Activated T-cell treated with anti-CD3 and anti-CD28 coated beads, Interleukin-2, amount 50 U/mL, for 1 hour (primary cell): ENCODE data around the gene MGAT4A.
"Not testable (repeated sequence)": the region's sequence is repeated elsewhere in the genome, so short reads cannot be mapped to it uniquely, and the experiment has no call there.

Experiments used
- DNase-seq: peaks from one replicate; pipeline ENCODE4 v3.0.0-alpha.2; 2020

Gene MGAT4A

DNA sequence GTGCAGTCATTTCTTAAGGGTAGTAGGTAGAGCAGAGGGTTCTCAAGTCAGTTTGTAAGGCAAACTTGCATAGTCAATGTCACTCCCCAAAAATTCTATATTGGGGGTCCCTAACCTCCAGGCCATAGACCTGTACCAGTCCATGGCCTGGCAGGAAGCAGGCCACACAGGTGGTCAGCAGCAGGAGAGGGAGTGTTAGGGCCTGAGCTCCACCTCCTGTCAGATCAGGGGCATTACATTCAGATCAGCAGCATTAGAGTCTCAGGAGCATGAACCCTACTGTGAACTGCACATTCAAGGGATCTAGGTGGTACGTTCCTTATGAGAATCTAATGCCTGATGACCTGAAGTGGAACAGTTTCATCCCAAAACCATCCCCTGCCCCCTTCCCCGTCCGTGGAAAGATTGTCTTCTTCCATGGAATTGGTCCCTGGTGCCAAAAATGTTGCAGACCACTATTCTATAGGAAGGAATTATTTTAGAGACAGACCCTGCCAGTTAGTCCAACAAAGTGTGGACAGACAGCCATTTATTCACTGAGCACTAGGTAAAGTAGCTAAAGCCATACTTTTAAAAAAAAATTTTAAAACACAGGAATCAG, 129.3 kb downstream of the MGAT4A start:
- DNase-seq: no peak

DNA sequence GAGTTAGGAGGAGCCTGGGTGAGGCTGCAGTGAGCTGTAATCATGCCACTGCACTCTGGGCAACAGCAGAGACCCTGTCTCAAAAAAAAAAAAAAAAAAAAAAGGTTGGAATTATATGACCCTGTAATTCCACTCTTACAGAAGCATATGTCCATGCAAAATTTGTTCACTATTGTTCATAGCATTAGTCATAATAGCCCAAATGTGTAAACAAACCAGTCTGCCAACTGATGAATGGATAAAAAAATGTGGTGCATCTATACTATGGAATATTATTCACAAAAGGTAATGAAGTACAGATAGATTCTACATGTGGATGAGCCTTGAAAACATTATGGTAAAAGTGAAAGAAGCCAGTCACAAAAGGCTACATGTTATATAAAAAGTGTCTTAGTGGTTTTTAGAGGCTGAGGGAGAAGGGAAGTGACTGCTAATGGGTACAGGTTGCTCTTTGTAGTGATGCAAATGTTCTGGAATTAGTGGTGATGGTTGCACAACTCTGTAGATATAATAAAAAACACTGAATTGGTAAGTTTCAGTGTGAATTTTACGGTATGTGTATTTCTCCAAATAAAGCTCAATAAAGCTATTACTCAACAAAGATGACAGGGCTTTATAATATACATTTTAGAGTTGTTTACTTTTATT, 132.0 kb downstream of the MGAT4A start:
- DNase-seq: no peak

DNA sequence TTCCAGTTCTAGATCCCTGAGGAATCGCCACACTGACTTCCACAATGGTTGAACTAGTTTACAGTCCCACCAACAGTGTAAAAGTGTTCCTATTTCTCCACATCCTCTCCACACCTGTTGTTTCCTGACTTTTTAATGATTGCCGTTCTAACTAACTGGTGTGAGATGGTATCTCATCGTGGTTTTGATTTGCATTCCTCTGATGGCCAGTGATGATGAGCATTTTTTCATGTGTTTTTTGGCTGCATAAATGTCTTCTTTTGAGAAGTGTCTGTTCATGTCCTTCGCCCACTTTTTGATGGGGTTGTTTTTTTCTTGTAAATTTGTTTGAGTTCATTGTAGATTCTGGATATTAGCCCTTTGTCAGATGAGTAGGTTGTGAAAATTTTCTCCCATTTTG, 136.3 kb downstream of the MGAT4A start:
- DNase-seq: not testable (repeated sequence)

DNA sequence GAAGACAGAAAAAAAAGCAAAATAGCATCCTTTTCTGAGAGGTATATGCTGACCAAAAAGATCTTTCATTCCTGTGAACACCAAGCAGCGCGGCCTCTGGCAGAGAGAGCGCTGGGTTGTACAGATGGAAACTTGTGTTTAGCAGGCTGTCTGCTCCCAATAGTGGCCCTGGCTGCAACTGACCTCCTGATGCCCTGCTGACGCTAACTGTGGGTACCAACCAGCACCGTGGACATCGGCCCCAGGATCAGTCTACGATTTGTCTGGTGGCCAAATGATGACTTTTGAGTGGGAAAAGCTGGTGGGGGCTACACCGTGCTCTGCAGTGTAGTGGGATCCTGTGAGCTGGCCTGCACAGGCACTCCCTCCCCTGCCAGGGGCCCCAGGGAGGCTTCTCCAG, 138.4 kb downstream of the MGAT4A start:
- no peak for DNase-seq

DNA sequence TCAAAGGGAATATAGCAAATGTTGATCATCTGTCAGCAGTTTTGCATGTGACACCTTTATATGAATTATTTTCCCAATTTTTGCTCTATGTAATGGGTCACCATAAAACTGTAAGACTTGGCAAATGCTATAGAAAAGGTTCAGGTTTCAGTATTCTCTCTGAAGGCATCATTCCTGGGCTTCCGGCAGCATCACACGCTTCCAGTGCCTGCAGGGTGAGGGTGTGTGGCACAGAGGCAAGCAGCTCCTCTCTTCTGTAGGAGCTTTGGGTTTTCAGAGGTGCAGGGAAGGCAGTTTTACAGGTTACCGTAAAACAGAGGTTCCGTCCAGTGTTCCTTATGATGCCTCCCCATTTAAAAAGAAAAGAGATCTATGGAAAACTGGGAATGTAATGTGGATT, 141.4 kb downstream of the MGAT4A start:
- DNase-seq: no peak

DNA sequence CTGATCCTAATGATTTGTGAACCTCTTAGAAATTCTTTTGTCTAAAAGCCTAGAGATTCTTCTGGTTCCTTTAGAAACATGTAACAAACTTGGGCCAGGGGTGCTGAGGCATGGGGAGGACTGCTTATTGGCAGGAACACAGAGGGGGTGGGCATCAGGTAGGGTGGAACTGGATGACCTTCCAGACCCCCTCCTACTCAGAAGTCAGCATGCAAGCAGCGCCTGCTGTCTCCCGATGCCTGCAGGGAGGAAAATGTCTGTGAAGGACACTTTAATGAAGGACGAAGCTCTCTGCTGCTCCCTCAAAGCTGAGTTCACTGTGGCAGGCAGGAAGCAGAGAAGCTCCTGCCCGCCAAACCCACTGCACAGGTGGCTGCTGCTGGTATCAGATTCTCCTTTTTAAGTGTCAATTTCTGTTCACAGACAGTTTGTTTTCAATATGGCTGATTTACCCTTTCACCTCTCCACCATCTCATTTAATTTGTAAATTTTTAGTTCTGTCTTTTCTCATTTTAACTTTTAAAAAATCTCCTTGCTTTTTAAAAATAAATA, 142.0 kb downstream of the MGAT4A start:
- no peak for DNase-seq

DNA sequence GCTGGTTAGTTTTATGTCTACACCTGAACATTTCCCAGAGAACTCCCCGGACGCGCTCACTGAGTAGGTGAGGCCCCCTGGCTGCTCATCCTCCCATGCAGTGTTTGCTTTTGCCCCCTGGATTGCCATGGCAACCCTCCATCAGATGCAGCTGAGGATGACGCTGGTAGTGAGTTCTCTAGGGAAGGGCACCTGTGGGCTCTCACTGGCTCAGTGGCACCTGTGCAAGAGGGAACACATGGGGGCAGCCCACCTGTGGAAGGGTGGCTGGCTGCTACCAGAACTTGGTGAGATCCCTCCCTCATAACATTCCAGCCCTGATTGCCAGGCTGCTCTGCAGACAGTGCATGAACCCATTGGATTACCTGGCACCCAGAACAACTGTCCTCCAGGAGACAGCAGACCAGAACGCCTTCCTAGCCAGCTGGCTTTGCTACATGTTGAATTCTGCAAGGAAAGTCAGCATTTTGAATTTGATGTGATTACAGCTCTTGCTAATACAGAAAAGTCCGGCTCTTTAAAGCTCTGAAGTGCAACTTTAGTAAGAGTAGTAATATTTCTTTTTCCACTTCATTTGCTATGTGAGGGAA, 144.3 kb downstream of the MGAT4A start:
- no peak for DNase-seq

DNA sequence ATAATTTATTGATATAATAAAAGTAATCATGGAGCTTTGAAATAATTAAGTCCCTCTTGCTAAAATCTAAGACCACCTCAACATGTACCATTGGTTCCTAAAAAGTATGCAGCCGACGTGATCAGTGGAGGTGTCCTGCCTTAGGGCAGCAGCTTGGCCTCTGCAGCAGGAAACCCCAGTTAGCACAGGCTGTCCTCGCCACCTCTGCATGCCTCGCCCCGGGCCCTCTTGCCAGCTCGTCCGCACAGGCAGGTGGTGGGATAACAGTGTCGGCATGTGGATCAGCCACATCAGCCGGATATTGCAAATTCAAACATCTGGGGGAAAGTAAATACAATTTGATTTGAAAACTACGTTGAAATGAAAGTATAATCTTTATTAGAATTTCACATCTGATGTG, 145.5 kb downstream of the MGAT4A start:
- DNase-seq: no peak

DNA sequence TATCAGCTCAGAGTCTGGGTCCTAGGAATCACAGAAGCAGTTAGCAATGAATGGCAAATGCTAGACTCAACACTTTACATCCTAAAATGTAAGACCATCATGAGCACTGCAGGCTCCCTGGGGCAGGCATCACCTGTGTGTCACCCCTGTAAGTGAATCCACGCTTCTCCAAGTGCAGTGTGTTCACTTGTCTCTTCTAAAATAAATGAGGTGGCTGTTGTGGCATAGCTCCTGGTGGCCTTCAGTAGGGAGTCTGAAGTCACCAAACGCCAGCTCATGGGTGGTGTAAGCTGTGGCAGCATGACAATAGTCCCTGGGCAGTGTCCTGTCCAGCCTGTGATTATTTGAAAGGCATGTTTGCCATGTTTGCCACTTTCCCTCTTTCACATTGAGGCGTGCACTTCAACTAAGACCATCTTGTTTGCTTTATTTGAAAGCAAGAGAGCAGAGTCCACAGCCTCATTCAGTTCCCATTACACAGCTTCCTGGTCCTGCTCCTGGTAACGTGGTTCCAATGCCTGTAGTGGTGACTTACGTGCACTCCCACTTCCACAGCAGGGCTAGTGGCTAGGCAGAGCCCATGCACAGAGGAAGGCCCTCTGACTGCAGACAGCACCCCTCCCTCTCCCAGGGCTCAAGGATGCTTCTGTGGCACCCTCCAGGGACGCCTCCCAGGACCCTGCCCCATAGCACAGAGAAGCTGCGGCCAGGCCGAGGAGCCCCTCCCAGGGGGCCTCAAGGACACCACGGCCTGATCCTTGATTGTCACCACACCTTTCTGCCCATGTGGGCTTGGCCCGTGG, 146.9 kb downstream of the MGAT4A start:
- DNase-seq: no peak

DNA sequence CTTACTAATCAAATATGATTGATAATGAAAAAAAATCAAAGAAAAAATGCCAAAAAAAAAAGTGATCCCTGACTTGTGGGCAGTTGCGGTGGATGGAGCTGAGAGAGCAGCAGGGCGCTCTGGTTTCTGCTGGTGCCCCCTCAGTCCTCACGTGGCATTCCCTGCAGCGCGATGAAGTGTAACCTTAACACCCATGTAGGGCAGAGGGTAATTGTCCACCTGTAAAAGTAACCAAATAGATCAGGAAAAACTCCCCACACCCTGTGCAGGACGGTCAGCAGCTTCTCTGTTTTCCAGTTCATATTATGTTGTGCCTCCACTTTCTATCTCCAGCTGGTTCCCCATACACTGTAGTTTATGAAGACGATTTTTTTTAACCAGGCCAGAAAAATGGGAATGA, 147.7 kb downstream of the MGAT4A start:
- no peak for DNase-seq

DNA sequence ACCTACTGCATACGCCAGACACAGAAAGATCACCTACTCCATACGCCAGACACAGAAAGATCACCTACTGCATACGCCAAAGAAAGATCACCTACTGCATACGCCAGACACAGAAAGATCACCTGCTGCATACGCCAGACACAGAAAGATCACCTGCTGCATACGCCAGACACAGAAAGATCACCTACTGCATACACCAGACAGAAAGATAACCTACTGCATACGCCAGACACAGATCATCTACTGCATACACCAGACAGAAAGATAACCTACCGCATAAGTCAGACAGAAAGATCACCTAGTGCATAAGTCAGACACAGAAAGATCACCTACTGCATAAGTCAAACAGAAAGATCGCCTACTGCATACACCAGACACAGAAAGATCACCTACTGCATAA, 148.4 kb downstream of the MGAT4A start:
- no peak for DNase-seq

DNA sequence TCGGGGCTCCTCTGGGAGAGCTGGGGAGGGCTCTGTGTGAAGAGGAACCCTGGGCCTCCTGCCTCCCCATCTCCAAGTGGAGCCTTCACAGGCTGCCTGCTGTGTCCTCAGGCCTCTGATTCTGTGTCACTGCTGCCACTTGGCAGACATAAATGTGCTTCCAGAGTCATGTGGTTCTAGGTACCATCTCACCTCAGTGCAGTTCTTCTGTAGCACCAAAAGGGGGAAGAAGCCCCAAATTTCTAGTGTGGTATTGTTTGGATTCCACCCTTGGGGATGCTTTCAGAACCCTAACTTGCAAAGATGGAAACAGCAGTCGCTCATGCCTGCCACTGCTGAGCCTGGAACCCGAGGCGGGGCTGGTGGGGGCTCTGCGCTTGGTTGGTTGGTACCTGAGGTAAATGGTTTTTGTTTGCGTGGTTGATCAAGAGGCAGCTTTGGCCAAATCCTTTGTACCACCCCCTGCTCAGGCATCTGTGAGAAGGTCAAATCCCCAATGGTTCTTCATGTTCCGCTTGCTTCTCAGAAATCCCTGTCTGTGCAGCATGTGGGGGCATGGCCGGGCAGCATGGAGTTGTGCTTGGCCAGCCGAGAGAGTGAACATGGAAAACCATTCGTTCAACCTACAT, 150.2 kb downstream of the MGAT4A start:
- DNase-seq: no peak

DNA sequence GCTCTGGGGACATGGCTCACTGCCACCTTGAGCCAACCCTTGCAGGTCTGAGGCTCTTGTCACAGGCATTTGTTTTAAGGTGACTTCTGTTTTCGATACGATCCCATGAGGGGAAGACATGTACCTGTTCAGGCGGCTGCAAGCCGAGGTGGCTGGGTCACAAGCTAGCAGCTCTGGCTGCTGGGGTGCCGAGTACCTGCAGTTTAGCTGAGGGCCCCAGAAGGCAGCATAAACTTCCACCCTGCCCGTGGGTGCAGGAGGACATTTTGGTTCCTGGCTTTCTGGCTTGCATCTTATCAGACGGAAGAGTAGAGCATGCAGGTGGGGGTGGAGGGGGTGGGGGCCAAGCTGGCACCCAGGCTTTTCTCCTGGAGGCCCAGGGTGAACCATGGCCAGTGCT, 151.0 kb downstream of the MGAT4A start:
- DNase-seq: no peak

DNA sequence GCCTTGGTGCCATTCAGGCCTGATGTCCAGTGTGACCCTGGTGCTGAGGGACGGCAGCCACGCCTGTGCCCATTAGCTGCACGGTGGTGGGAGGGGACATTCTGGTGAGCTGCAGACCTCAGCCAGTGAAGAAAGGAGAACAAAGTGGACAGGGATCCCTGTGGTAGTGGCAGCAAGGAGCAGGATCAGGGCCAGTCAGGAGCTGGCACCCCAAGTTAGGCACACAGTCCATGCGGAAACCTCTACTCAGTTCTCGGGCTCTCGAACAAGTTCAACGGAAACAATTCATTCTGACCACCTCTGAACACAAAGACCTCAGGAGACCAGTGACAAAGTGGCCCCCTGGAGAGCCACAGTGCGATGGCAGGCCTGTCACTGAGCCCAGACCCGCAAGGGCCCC, 152.7 kb downstream of the MGAT4A start:
- DNase-seq: no peak

DNA sequence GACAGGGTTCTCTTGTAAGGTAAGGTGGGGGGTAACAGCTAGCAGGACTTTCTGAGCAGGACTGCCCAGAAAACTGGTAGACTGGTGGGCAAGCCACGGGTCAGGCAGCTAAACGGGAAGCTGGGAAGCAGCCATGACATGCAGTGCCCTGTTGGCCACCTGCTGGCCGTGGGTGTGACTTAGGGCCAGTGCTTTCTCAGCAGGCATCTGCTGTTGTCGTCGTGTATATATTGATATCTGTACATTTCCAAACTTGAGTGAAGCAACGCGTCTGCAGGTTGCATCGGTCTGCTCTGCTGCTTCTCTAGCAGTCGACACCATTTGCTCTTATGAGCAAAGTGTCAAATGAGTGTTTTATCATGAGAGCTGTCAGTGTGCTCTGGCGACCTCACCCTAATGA, 153.6 kb downstream of the MGAT4A start:
- DNase-seq: no peak

DNA sequence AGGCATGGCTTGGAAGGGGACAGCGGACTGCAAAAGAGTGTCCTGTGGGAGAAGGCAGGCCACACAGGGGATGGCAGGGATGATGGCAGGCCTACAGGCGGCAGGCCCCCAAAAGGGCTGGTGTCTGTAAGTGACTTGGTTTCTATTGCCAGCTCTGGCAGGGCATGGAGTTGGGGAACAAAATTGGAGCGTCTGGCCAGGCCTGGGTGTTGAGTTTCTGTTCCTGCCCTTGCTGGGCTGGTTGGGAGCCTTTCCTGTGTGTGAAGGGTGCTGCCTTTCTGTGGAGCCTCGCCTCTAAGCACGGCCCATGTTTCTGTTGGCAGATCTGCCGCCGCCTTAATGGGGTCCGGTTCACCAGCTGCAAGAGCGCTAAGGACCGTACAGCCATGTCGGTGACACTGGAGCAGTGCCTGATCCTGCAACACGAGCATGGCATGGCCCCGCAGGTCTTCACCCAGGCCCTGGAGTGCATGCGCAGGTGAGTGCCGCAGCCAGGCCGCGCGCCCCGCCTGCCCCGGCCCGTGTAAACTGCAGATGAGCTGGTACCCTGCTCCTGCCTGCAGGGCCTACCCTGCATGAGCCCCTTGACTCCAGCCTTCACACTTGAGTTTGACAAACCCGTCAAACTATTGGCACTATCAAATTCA, 154.1 kb downstream of the MGAT4A start:
- no peak for DNase-seq

DNA sequence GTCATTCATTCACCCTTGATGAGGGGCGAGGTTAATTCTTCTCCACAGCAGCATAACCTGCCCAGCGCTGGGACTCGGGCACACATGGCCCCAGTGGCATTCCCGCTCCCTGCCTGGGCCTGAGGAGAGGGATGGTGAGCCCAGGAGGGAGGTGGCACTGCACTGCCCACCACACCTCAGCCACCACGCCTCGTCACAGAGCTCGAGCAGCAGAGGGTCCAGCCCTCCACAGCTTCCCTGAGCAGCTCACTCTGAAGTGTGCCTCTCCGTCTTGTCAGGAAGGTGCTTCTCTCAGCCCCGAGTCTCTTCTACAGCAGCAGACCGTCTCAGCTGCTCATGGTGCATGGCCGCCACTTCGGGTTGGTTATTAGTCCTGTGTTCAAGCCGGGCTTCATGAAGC, 157.5 kb downstream of the MGAT4A start:
- no peak for DNase-seq

DNA sequence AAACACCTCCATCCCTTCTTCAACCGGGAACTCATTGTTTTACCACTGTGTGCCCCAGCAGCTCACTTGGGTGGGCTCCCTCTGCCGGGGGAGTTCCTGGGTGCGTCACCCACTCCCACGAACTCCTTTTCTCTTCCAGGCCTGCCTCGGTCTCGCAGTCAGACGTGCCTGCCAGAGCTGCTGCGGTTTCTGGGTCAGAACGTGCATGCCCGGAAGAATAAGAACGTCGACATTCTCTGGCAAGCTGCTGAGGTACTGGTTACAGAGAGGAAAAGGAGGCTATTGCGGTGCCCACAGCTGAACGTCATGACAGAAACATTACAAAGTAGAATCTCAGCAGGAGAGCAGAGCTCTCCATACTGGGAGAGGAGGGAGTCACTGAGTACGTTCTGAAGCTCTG, 158.3 kb downstream of the MGAT4A start:
- no peak for DNase-seq

DNA sequence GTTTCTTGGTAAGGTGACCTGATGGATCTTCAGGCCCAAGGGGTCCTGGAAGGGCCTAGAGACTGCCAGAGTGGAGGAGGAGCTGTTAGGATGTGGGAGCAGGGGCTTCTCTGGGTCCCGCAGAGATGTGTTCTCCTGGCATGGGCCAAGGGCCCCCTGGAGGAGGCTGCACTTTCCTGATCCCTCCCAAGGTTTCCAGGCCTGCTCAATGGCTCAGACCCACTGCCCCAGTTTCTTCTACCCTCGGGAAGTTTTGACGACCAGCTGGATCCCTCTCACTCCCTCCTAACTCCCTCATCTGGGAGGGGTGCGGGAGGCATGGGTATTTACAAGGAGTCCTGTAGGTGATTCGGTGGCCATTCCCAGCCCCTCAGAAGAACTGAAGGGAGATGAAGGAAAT, 158.7 kb downstream of the MGAT4A start:
- no peak for DNase-seq

DNA sequence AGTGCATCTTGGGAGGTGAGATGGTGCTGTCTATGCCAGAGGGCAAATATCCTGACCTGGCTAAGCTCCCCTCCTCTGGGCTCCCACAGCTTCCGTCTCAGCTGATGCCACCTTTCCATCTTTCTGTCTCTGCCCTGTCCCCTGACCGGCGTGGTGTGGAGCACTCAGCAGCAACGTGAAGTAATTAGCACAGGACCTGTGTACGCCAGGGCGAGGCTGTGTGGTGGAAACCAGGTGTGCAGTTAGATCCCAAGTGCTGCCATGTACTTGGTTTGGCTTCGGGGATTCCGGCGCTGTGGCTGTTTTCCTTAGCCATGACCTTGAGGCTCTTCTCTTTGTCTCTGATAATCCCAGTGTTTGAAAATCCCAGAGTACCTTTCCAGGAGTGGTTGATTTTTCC, 159.1 kb downstream of the MGAT4A start:
- no peak for DNase-seq

DNA sequence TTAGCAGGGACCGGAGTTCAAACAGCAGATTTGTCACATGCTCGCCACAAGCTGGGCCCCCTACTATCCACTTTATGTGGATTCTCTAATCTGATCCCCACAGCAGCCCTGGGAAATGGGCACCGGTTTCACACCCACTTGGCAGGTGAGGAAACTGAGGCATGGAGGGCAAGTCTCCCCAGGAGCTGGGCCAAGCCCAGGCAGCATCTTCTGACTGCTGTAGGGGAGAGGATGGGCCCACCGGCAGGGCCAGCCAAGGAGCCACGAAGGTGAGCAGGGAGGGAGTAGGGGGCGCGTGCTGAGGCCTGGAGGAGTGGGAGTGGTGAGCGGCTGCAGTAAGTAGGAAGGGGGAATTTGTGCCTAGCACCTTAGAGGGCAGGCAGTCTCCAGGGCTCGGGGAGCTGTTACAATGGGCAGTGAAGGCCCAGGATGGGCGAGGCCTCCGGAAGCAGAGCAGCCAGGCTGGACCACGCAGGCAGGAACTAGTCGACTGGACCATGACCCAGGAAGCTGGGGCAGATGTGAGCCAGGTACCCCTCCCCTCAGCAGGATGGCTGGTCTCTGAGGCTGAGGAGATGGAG, 159.7 kb downstream of the MGAT4A start:
- no peak for DNase-seq

DNA sequence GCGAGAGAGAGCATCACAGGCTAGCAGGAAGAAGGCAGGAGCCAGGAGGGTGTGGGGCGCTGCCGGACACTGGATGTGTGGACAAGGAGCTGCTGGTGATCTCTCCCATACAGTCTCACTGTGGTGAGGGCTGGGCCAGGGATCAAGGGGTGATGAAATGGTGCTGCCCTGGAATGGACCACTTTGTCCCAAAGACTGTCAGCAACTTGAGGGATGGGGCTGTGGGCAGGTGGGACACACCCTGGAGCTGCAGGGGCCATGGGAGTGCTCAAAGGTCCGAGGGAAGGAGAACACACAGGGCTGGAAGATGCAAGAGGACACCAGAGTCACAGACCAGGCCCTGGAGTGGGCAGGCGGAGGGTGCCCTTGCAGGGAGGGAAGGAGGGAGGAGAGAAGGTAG, 160.6 kb downstream of the MGAT4A start:
- no peak for DNase-seq
